DMS 273 treated with DMSO at 0.1 percent for 48 hours (cell line): Measurements from ENCODE around the gene FKTN.

Experiments
- DNase-seq: peaks from one replicate; lab custom pipeline; 2025; lab: John Stamatoyannopoulos, UW

The FKTN gene

DNA sequence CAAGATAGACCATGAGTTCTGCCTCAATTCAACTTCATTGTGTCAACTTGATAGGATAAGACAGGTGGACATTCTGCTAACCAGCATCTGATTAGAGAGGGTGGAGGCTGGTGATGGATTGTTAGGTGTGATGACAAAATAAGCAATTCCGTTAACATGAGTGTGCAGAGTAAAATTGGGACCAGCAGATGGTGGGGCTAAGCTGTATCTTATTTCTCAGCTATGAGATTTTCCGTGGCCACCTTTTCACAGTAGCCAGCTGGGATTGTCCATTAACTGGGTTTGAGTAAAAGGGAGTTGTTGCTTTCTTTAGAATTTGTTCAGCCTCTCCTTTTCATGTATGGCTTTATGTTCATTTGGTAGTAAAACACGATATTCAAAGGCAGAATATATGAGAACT lies 75.5 kb downstream of the FKTN start:
- DNase-seq: no peak

GRCh38 chr9:105636331-105636730 lies 78.4 kb downstream of the FKTN start:
- no peak for DNase-seq

GRCh38 chr9:105637787-105638395 lies 80.0 kb downstream of the FKTN start:
- DNase-seq: no peak

DNA sequence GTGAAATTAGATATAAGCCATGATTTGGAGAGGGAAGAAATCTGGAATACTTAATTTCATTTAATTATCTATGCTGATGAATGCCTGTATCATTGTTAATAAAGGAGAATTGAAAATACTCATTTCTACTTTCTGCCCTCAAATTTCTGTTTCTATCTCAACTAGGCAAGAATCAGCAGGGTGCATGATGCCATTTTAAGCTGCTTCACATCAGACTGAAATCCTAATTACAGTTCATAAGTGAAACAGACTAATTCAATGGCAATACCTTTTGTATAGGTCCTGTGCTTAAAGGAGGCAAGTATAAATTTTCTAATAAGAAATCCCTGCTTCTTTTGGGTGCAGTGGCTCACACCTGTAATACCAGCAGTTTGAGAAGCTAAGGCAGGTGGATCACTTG lies 82.0 kb downstream of the FKTN start:
- DNase-seq: no peak

DNA sequence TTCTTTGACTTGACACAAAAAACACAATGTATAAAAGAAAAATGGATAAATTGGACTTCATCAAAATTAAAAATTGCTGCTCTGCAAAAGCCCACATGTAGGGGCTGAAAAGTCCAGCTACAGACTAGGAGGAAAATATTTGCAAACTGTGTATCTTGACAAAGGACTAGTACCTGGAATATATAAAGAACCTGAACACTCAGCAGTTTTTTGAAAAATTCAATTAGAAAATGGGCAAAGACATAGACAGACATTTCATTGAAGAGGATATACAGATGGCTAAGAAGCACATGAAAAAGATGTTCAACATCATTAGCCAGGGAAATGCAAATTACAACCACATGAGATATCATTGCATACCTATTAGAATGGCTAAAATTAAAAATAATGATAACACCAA lies 85.9 kb downstream of the FKTN start:
- DNase-seq: no peak

DNA sequence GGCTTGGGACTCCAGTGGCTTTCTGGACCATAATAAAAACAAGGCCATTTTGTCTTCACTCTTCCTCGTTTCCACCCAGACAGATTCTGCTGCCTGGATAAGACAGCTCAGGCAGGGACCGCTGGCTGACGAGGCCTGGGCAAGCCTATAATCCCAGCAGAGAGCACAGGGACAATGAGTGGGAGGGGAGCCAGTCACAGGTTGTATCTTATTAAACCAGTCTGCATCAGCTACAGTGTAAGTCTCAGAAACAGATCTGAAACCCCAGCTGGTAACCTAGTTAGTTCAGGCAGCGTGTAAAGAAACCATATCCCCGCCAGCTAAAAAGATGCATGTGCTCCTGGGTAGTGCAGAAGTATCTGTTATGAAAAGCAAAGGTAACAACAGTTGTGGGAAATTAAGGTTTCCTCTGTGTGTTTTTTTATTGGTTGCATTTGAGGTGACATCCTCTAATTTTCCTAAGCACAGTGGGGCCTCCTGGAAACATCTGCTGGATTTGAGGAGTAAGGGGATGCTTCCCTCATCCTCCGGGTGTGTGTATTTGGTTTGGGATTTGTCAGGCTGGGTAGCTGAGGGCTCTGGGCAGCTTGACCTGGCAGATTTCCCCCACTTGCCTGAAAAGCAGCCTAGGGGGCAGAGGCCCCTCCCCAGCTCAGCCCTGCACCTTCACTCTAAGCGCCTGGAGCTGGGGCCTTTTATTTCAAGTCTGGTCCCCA lies 89.1 kb downstream of the FKTN start:
- DNase-seq: no peak

GRCh38 chr9:105647595-105648349 lies 89.8 kb downstream of the FKTN start:
- no peak for DNase-seq

DNA sequence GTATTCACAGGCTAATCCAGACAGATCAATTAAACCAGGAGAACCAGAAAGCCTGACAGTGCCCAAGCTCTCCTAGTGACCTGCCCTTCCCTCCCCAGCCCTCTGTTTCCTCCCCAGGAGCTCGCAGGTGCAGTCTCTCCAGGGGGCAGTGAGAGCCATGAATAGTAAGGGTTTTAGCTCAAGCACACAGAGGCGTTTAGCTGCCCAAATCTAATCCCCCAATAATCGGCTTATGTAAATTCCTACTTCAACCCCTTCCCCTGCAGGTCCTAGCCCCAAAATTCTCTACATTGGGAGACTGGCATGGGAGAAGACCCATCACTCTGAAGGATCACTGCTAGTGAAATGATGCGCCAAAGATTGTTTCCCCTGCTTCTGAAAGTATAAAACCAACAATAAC lies 93.9 kb downstream of the FKTN start:
- DNase-seq: no peak

GRCh38 chr9:105656131-105656921 lies 98.4 kb downstream of the FKTN start:
- no peak for DNase-seq

DNA sequence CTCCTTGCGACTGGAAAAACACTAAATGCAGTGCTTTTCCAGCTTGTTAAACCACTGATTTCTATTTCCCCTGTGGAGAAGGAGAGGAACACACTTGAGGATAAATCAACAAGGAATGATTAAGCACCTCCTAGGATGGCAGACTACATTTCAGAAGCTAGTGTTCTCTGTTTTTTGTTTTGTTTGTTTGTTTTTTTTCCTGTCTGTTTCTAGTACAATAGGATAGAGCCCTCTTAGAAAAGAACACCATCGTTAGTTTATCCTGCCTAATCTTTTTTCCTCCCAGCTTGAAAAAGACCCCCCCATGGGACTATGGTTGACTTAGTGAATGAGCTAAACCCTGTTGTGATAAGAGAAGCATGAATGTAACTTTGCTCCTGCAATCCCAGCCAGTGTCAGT lies 100.4 kb downstream of the FKTN start:
- DNase-seq: no peak

GRCh38 chr9:105661011-105661410 lies 103.1 kb downstream of the FKTN start:
- DNase-seq: no peak

- DNase-seq: no peak
Measured at GRCh38 chr9:105662184-105663104, 104.5 kb downstream of the FKTN start, which contains the start of gene TAL2. Gene TAL2, plus strand, starts transcription at chr9:105662457. Its CDS starts 40 bp downstream, at chr9:105662497.

- no peak for DNase-seq
Measured at GRCh38 chr9:105663914-105664313, 106.0 kb downstream of the FKTN start.

DNA sequence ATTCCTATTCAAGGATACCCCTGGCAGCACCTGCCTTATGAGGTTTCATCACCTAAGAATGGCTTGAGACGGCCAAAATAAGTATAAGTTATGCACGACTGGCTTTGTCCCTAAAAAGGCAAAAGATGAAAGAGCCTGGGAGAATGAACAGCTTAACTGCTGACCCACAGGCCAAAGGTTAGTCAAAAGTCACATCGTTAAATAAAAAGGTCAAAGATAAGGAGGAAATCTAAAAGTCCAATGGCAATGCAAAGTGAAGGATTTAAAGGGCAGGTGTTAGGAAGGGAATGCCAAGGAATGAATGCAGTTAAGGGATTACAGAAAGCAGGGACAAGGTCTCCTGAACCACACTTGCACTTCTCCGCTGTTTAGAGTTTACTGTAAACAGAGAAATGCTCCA lies 109.9 kb downstream of the FKTN start:
- DNase-seq: no peak

GRCh38 chr9:105670315-105670714 lies 112.4 kb downstream of the FKTN start:
- no peak for DNase-seq

DNA sequence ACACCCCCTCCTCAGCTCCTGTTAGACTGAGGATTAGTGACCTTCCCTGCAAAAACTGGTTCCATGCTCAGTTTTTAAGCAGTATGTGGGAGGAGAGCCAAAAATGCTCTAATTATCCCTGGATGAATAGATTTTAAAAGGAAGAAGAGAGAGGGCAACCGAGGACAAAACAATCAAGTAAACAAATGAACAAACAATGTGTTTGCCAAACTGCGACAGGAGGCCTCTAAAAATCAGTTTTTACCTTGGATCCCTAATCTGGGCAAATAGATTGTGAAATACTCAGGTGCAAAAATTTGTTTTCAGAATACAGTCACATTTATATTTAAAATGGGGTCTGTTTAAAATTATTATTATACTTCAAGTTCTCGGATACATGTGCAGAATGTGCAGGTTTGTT lies 112.8 kb downstream of the FKTN start:
- no peak for DNase-seq

DNA sequence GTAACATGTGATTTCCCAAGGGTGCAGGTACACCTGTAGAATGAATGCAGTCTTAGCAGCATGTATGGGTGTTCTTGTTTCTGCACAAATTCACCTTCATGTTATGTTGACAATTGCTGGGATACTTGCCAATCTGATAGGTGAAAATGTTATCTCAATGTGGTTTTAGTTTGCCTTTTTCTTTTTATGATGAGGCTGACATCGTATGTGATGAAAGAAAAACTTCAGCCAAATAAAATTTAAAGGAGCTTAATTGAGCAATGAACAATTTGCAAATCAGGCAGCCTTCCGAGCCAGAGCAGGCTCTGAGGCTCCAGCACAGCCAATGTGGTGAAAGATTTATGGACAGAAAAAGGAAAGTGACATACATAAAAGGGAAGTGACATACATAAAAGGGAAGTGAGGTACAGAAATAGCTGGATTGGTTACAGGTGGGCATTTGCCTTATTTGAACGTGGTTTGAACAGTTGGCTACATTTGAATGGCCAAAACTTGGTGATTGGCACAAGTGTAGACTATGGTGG lies 114.8 kb downstream of the FKTN start:
- no peak for DNase-seq

DNA sequence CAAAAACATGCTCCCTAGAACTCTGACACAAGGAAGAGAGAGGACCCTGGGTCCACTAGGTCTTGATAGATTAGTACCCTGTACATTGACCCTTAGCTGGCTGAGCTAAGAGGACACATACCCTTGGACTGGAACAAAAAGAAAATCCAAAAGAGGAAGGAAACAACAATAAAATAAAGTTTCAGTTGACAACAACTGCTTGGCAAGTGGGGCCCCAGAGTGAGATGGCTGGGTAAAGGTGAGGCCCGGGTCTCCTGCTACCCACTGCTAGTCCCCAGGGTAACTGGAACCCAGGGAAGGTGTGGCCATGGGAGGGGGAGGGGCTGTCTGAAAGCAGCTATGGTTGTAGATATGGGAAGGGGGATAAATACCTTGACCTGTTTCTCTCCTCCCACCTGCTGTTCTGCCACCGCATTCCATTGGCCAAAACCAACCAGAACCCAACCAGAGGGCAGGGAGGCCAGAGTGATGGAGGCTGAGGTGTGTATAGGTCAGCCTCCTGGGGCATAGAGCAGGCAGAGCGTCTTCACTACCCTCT lies 116.0 kb downstream of the FKTN start:
- DNase-seq: no peak

- DNase-seq: no peak
Measured at GRCh38 chr9:105676351-105676923, 118.5 kb downstream of the FKTN start.

DNA sequence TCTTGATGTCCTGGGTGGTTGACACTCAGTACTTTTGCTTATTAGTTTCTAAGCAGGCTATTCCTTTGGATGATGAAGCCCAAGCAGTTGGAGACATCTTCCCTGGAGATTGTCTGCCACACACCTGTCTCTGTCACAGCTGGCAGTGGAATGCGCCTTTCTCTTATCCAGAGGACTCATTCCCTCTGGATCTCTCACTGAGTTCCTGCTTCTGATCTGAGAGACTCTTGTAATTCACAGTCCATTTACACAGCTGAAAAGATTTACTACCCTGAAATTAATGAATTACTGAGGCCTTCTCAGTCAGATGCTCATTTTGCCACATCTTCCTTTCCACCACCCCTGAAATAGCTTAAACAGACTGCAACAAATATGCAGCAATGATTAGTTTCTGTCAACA lies 120.2 kb downstream of the FKTN start:
- DNase-seq: no peak
